Measurements from ENCODE around the gene CEP70.
"Not testable (repeated sequence)": the region's sequence is repeated elsewhere in the genome, so short reads cannot be mapped to it uniquely, and the experiment has no call there.

Gene CEP70

DNA sequence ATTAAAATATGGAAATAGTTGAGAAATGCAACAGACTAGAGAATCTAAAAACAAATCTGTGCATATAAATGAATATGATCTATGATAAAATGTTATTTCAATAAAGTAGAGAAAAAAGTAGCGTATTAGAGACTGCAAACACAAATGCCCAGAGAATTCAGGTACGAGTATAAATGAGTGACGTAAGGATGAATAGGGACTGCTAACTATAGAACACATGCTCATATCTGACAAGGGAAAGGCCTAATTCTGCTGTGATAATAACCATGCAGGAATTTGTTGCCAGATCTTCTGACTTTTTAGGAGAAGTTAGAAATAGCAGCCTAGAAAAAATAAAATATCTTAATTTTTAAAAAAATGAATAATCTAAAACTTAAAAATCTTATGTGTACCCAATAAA, 86.5 kb downstream of the CEP70 start:
- DNase-seq, result no peak

DNA sequence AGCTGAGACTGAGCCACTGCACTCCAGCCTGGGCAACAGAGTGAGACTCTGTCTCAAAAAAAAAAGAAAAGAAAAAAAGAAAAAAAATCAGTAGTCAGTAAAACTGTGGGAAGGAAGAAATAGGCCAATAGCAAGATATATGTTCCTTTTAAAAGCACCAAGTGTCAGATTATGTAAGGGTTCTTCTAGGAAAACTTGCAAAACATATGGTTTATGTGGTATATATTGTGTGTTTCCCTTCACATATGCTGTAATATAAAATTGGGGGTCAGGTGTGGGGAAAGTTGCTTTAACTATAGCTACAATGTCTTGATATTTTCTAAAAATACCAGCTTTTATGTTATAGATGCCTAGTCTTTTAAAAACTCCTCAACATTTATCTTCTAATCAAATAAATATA, 95.1 kb downstream of the CEP70 start:
- DNase-seq, result no peak

DNA sequence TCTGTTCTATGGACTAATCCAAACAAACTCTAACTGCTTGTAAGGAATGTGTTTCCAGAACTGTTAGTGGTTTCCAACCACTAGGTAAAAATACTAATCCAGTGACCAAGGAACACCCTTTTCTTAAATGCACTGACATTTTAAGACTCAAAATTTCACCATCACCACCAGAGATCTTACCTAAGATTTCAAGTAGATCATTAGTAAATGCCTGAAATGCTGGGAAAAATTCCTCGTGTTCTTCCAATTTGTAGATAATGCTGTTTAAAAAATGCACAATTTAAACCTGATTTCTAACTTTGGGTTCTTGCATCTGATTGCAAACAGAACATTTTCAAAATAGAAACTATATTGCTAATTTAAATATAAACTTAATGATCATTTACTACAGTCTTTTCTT, 96.2 kb downstream of the CEP70 start:
- DNase-seq, result no peak

DNA sequence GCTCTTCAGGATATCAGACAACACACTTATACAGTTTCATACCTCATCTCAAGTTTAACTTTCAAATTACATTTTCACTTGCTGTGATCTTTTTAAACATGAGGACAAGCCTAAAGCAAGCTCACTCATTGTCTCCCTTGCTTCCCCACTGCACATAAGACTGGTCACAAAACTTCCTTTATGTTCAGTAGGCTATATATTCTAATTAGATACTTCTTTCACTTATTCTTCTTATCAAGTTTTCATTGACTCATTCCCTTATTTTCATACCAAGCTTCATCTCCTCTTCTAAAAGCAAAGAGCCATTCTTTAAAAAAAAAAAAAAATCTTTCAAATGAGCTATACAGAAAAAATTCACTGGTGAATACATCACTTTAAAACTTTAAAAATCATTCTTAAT, 97.0 kb downstream of the CEP70 start:
- DNase-seq, result no peak

DNA sequence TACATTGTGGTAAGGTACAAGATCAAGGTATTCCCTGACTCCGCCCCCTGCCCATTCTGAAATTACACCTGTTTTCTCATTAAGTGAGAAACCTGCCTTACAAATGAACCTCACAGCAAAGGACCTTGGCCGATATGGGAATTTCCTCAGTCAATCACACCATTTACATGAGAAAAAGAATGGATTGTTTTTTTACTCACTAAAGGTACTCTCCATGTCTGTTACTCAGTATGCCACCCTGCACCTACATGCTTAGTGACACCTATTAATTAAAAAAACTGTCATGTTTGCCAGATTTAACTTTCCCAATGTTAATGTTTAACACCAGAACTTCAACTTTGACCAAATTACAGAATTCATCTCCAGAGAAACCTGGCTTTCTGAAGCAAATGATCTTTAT, 97.6 kb downstream of the CEP70 start:
- no peak for DNase-seq

DNA sequence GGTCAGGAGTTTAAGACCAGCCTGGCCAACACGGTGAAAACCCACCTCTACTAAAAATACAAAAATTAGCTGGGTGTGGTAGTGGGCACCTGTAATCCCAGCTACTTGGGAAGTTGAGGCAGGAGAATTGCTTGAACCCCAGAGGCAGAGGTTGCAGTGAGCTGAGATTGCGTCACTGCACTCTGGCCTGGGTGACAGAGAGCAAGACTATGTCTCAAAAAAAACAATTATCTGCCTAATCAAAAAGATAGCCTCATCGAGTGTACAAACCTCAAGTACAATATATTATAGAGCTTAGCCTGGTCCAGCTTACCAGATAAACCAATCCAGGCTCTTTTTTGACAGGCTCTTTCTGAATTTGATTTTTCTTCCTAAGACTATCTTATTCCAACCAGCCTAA, 98.4 kb downstream of the CEP70 start:
- DNase-seq, result not testable (repeated sequence)

DNA sequence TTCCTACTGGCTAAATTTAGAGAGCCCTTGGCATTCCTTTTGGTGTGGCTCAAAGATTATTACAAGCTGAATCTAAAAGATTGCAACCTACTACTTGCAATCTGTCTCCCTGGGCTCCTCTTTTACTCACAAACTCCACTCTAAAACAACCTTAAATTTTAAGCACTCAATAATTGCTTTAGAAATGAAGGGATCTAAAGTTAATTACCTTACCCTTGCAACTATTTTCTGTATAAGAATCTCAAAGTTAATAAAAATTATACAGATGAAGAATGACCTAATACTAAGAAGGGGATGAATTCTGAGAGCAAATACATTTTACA, 99.5 kb downstream of the CEP70 start:
- DNase-seq, result no peak

DNA sequence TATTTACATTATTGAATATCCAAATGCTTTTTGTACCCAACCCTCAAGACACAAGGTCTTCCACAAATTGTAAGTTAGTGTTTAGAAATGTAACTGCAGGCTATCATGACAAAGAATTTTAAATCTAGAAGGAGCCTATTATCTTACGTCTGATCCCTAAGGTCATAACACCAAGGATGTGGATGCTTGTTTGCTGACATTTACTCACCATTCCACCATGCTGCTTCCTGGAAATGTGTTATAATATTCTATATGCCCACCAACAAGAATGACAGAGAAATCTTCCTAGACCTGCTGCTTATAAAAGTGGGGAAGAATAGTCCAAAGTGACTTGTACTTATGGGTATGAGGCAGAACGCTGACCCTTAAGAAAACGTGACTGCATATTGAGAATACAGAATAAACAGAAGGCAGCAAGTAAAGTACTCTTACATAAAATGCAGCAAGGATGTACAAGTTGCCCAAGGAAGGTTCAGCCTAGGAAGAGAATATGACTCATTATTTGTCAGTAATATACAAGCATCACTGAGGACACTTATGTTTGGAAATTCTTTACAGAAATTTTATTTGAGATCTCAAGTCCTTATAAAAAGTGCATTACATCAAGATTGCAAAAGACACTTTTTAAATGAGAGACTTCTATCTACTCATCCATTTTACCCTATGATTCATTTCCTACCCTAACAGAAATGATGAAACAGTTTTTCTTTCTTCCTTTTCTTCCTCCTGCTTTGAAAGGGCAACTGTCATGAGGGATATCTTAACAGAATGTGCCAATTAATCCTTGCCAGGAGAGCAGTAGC, 100.1 kb downstream of the CEP70 start:
- DNase-seq, result no peak

DNA sequence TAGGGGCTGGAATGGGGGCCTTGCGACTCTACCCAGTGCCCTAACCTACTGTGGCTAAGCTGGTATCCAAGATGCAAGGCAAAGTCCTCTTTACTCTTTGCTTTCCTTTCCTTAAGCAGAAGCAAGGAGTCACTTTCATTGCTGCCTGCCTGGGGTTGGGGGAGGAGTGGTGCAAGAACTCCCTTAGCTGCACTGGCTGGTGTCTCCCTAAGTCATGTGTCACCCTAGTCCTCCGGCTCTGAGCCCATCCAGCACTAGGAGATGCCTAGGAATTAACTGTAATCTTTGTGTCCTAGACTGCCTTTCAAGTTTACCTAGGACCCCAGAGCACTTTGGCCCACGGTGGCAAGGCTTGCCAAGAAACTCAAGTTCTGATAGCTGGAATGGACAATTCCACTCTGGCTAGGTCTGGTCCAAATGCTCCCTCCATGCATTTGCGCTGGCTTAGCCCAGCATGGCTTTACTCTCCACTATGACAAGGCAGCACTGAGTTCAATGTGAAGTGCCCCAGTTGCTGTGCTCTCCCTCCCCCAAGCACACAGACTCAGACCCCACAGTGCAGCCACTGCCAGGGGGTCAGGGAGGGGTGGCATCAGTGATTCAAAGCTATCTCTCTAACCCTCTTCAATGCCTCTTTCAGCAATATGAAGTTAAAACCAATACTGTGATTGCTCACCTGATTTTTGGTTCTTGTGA, 100.9 kb downstream of the CEP70 start:
- no peak for DNase-seq

DNA sequence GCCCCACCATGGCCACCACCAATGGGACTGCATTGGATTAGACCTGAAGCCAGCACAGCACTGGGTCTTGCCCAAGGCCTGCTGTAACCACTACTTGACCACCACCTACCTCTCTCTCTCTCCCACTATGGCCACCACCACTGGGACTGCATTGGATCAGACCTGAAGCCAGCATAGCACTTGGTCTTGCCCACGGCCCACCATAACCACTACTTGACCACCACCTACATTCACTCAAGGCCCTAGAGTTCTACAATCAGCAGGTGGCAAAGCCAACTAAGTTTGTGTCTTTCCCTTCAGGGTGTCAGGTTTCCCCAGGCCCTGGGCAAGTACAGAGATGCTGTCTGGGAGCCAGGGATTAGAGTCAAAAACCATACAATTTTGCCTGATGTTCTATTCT, 102.1 kb downstream of the CEP70 start:
- no peak for DNase-seq

DNA sequence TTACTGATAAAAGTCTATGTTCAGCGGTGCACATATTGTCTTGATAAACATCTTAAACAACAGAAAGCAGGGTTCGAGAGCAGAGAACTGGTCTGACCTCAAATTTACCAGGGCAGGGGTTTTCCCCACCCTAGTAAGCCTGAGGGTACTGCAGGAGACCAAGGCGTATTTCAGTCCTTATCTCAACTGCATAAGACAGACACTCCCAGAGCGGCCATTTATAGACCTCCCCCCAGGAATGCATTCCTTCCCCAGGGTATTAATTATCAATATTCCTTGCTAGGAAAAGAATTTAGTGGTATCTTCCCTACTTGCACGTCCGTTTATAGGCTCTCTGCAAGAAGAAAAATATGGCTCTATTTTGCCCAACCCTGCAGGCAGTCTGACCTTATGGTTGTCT, 107.5 kb downstream of the CEP70 start:
- not testable (repeated sequence) for DNase-seq

DNA sequence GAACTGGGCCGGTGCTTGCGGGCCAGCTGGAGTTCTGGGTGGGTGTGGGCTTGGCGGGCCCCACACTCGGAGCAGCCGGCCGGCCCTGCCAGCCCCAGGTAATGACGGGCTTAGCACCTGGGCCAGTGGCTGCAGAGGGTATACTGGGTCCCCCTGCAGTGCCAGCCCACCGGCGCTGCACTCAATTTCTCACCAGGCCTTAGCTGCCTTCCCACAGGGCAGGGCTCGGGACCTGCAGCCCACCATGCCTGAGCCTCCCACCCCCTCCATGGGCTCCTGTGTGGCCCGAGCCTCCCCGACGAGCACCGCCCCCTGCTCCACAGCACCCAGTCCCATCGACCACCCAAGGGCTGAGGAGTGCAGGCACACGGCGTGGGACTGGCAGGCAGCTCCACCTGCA, 109.4 kb downstream of the CEP70 start:
- not testable (repeated sequence) for DNase-seq

DNA sequence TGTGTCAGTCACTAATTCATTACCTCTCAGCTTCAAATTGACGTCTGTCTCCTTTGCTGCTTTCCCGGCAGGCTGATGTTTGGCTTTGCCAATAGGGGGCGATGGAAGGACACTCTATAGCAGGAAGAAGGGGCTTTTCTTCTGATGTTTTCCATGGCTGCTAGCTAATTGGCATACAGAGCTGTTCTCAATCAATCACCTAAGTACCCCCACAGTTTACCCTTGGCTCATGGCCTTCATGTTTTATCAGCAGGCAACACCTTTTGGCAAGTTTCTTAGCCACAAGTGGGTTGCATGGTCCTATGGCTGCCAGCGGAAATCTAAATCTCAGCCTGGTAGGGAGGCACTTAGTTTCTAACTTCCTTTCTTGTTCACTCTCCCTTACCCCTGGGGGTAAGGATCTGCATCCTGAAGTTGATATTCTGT, 114.6 kb downstream of the CEP70 start:
- DNase-seq, result peak; percentile 14

DNA sequence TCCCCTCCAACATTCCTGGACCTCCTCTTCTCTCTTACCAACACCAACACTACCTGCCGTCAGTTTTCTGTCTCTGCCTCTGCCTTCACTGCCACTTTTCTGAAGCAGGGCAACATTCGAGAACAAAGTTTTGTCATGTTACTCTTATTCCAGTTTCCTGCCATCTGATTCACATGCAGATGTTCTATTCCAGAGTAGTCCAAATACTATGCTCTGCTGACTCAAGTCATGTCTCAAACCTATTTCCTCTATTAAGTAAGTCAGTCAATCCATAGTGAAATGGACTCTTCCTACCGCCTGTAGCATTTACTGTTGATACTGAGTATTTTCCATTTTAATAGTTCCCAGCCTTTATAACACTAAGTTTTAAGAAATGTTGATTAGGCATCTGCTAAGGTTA, 116.3 kb downstream of the CEP70 start:
- DNase-seq, result no peak

DNA sequence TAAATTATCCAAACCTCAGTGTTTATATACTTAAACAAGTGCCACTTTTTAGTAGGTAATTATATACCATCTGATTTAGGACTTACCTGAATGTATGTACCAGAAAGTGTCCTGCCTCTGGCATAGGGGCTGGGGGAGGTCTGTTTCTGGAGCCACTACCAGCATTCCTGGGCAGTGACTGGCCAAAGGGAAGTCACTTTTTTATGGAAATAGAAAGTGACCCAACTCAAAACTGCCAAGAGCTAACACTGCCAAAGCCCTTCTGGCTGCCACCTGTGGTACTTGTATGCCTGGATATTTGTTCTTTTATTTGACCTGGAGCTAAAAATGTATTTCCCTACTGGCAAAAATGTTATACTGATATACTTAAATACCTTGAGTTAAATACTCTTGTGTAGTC, 116.9 kb downstream of the CEP70 start:
- no peak for DNase-seq

DNA sequence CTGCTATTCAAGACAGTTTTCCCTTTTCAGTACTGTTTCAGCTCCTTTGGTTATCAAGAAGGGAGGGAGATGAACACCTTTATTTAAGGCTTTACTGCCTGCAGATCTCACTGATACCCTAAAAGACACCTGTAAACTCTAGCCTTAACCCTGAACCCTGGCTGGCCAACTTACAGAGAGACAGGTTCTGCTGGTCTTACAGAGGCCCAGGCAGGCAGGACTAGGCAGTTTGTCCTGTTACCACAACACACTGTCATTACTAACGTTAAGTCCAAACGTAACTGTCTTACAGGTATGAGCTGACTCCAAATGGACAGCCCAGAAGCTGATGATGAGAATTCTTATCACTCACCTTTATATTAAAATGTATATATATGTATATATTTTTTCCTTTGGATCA, 117.5 kb downstream of the CEP70 start:
- DNase-seq, result no peak

DNA sequence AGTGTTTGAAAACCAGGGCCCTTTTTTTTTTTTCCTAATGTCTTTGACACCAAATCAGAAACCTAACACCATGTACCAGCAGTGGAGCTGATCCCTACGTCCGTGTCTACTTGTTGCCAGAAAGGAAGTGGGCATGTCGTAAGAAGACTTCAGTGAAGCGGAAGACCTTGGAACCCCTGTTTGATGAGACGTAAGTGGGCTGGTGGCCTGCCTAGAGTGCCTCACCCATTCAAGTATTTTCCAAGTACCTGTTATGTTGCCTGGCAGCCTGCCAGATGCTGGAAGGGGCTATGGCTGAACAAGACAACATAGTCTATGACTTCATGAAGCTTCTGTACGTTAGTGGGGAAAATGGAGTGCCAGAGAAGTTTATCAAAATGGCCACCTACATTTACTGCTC, 119.9 kb downstream of the CEP70 start:
- DNase-seq, result no peak

DNA sequence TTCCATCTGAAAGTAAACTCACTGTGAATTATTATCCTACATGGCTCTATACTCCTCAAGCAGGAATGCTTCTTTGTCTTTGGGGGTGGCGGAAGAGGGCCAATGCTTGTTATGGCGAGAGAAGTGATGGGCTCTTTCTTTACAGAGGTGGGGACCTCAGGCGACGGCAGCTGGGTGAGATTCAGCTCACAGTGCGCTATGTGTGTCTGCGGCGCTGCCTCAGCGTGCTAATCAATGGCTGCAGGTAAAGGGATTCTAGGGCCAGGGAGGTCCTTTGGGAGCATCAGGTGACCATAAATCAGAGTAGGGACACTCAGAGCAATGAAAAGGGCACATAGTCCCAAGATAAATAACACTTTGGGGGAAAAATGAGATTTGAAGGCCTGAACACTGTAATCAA, 120.7 kb downstream of the CEP70 start:
- no peak for DNase-seq

DNA sequence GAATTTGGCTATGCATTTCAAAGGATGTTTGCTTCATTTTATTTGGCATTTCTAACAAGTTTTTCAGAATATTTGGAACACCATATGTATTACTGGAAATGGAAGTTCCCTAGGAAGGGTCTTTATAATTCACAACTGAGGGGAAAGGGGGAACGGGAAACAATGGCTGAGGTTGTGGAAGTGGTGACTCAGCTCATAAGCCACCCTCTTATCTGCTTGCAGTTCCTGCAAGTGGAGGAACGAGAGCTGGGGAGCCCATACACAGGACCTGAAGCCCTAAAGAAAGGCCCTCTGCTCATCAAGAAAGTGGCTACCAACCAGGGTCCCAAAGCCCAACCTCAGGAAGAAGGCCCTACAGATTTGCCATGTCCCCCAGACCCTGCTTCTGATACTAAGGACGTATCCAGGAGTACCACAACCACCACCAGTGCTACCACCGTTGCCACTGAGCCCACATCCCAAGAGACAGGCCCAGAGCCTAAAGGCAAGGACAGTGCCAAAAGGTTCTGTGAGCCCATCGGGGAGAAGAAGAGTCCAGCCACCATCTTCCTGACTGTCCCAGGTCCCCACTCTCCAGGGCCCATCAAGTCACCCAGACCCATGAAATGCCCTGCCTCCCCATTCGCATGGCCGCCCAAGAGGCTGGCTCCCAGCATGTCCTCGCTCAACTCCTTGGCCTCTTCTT, 121.8 kb downstream of the CEP70 start:
- DNase-seq, result no peak

DNA sequence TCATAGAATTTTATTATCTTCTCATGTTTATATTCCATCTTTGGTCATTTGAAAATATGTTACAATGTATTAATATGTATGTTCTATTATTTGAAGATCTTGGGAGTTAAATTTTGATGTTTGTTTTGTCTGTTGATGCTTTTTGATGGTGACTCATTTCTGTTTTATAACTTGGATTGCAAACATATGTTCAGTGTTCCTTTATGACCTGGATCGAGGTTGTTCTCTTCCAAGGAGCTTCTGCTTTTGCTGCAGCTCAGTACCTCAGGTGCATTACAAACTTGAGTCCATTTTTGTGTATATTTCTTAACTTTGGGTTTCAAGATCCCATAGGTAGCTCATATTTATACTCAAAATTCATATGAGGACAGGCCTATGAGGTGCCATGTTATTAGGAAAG, 122.6 kb downstream of the CEP70 start:
- DNase-seq, result no peak

DNA sequence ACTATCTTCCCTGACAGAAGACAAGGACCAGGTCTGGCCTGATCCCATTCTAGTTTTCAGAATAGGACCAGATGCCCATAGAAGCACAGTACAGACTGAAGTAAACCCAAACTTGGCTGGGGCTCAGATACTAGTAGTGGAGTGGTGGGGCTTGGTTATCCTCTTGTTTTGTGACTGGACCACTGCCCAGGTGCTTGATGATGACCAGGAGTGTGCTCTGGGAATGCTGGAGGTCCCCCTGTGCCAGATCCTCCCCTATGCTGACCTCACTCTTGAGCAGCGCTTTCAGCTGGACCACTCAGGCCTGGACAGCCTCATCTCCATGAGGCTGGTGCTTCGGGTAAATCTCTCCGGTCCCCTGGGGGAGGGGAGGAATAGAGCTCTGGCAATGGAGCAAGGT, 123.4 kb downstream of the CEP70 start:
- no peak for DNase-seq

DNA sequence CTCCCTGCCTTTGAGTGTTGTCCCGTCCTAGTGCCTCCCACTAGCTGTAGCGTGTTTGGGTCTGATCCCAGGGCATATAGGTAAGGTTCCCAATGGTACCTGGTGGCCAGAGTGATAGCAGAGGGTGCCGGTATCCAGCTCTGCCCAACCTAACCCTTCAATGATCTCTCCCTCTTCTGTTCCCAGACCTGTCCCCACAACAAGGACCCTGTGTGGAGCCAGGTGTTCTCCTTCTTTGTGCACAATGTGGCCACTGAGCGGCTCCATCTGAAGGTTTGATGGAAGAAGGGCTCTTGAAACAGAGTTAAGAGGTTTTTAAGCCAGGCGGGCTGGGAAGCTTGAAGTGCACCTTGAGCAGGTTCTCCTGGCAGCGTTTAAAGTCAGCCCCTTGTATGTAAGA, 124.2 kb downstream of the CEP70 start:
- DNase-seq, result no peak

DNA sequence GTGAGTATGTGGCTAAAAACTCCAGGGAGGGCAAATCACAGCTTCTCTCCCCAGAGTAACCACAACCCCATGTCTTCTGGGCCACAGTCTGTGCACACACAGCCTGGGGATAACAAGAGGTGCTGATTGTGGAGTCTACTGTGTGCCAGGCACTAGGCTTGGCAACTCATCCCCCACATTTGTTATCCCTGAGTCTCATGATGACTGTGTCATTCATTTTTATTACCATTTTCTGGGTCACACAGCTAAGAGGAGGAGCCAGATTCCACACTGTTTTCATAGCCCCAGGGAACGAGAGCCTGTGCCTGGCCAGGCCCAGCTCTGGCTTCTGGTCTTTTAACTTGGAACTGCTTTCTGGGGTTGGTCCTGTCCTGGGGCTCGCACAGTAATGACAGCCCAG, 125.2 kb downstream of the CEP70 start:
- DNase-seq, result no peak

DNA sequence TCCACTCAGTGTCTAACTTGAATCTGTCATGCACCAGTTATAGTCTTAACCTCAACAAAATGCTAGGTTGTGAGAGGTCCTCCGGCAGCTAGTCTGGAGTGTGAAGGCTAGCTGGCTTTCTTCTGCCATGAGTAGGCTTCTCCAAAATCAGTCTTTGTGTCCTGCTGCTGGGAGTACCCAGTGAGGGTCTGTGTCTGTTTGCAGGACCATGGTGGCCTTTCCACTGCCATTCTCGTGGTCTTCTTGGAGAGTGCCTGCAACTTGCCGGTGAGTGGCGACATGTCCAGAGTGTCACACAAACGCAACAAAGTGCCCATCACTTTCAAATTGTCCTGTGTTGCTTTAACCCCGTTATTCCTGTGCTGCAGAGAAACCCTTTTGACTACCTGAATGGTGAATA, 125.6 kb downstream of the CEP70 start:
- no peak for DNase-seq
